ENCODE measurements around the gene NUDT4B.
"Not testable (repeated sequence)": the region's sequence is repeated elsewhere in the genome, so short reads cannot be mapped to it uniquely, and the experiment has no call there.

- TF ChIP-seq CTCF (IDR thresholded peaks at IDR 0.05 in 8 of 11, conservative IDR thresholded peaks at IDR 0.05 in 3 of 11); POLR2A (IDR thresholded peaks at IDR 0.05): not testable (repeated sequence)
Observed at GRCh38 chr1:148765238-148766019, 16.9 kb downstream of the NUDT4B start.
